Panc1 (cell line): Measurements from ENCODE around the gene XXYLT1. TPM values are rescaled to one million over a fixed set of nuclear protein-coding genes. Genes with fewer than 3 reads are reported as not detected.

Experiments
- ATAC-seq: fragments of 200-7000 bp; cut with Tn5 transposase; 2 replicates; pipeline ENCODE4 v1.9.1; 2020; ENCODE audit warnings: mild to moderate bottlenecking, moderate library complexity
- BruUV-seq: library from RNA; stranded (reverse); fragments of 400-500 nt; replicated peaks from 2 replicates; lab custom pipeline; 2021; lab: Mats Ljungman, UMichigan
- CTCF ChIA-PET: fragments of 300-600 bp; sonication (Branson Sonifier 250); formaldehyde crosslinking; loops from one replicate; lab custom pipeline; 2022; ENCODE audit warnings: antibody characterized with exemption; lab: Charles Lee
- POLR2A ChIA-PET: fragments of 300-600 bp; sonication (Branson Sonifier 250); formaldehyde crosslinking; loops from one replicate; lab custom pipeline; 2022; ENCODE audit warnings: antibody characterized with exemption; lab: Charles Lee
- DNase-seq: peaks from one replicate; pipeline ENCODE4 v3.0.0-alpha.2; 2010; ENCODE audit warnings: low read depth, low spot score
- H3K27ac ChIP-seq: 2 replicates; pipeline ENCODE4 v1.5.1; 2011; ENCODE audit warnings: mild to moderate bottlenecking, low read length, inconsistent platforms
- H3K27me3 ChIP-seq: fragments of 200-500 bp; sonication (Bioruptor generic); 2 replicates; pipeline ENCODE4 v1.6.0; 2014; ENCODE audit warnings: low read length, inconsistent platforms; ENCODE audit not compliant: control insufficient read depth, insufficient read depth
- H3K36me3 ChIP-seq: fragments of 200-500 bp; sonication (Bioruptor generic); 2 replicates; pipeline ENCODE4 v1.5.1; 2014; ENCODE audit warnings: inconsistent platforms, mild to moderate bottlenecking, low read length, moderate library complexity; ENCODE audit not compliant: control insufficient read depth, insufficient read depth
- H3K4me1 ChIP-seq: 2 replicates; pipeline ENCODE4 v1.5.1; 2011; ENCODE audit warnings: inconsistent platforms, mild to moderate bottlenecking, low read length, moderate library complexity; ENCODE audit not compliant: control insufficient read depth, insufficient read depth
- H3K4me3 ChIP-seq, 2 experiments: 2 replicates each; pipeline ENCODE4 v1.5.1; 2011 to 2012; ENCODE audit warnings: low read depth in 2 of 2, low read length in 2 of 2, mild to moderate bottlenecking in 2 of 2, inconsistent platforms in 1 of 2, moderate library complexity in 1 of 2
- H3K9me3 ChIP-seq: fragments of 200-500 bp; sonication (Bioruptor generic); 2 replicates; pipeline ENCODE4 v1.5.1; 2014; ENCODE audit warnings: low read depth, mild to moderate bottlenecking, inconsistent platforms, low read length, moderate library complexity; ENCODE audit not compliant: control insufficient read depth, insufficient read depth
- CTCF ChIP-seq: fragments of 450-650 bp; IDR thresholded peaks from 2 replicates; pipeline ENCODE4 v1.5.1; 2017; ENCODE audit warnings: mild to moderate bottlenecking
- POLR2AphosphoS5 ChIP-seq: IDR thresholded peaks from 2 replicates; pipeline ENCODE4 v1.6.1; 2012; ENCODE audit warnings: mild to moderate bottlenecking, low read depth, low read length, moderate library complexity
- REST ChIP-seq, 2 experiments: IDR thresholded peaks; 2 replicates each; pipeline ENCODE4 v1.6.1; 2011 to 2012; ENCODE audit warnings: low read depth in 2 of 2, control low read depth in 1 of 2, low read length in 1 of 2, mild to moderate bottlenecking in 1 of 2, moderate library complexity in 1 of 2; ENCODE audit not compliant: insufficient read depth in 1 of 2
- SIN3A ChIP-seq: IDR thresholded peaks from 2 replicates; pipeline ENCODE4 v1.6.1; 2012; ENCODE audit warnings: low read depth, mild to moderate bottlenecking, low read length, moderate library complexity, borderline replicate concordance; ENCODE audit not compliant: insufficient read depth
- TCF7L2 ChIP-seq: IDR thresholded peaks from 2 replicates; pipeline ENCODE4 v1.6.1; 2011; ENCODE audit warnings: mild to moderate bottlenecking, low read depth, low read length, inconsistent platforms
- in situ Hi-C: cut with HindIII; loops from 2 replicates; pipeline ENCODE4 v1.10.0; 2016; ENCODE audit warnings: low sequenced_read_pairs, low pct_unique_long_range_greater_than_20kb
- intact Hi-C: fragments of 100-400 bp; cut with micrococcal nuclease; formaldehyde crosslinking; loops from one replicate; pipeline ENCODE4 v1.10.0; 2022; ENCODE audit not compliant: unreplicated experiment
- total RNA-seq: library from RNA; stranded (reverse); gene quantifications from one replicate; pipeline ENCODE4 v1.2.1, GENCODE V29; 2021; ENCODE audit not compliant: unreplicated experiment

Gene XXYLT1
- total RNA-seq, 1 experiment from 2014 or later: 26.0 TPM

- Histone ChIP-seq H3K36me3 (no peaks in the 10 kb centered on the region), H3K27me3 (no peaks in the 10 kb centered on the region), H3K4me3 (no peak overlapping the region), H3K27ac (no peak overlapping the region; the same call in 1 of the 2 replicates), H3K9me3 (no peaks in the 10 kb centered on the region), H3K4me1 (peaks cover 24% of the 10 kb centered on the region)
- in situ Hi-C loops: no loop called here
- CTCF ChIA-PET: no interaction called here
- no TSS peak for BruUV-seq
- POLR2A ChIA-PET: no interaction called here
- DNase-seq (no peak), ATAC-seq (no peak)
- intact Hi-C loops: no loop called here
- TF ChIP-seq POLR2AphosphoS5 (no peak), SIN3A (no peak), CTCF (no peak), REST (IDR thresholded peaks at IDR 0.05; ENCODE audit: insufficient read depth in 1 of 2, low read depth in 2 of 2, low read length in 1 of 2) (no peak), TCF7L2 (no peak)
Measured at GRCh38 chr3:195044411-195044810, 226.5 kb downstream of the XXYLT1 start.

GRCh38 chr3:195043607-195044339, 227.2 kb downstream of the XXYLT1 start:
- TF ChIP-seq CTCF (no peak), REST (IDR thresholded peaks at IDR 0.05; ENCODE audit: insufficient read depth in 1 of 2, low read depth in 2 of 2, low read length in 1 of 2) (no peak), POLR2AphosphoS5 (no peak), TCF7L2 (no peak), SIN3A (no peak)
- H3K4me1 ChIP-seq: peaks cover 28% of the 10 kb centered on the region
- ChIA-PET CTCF (no interaction called here), POLR2A (no interaction called here)
- in situ Hi-C loops: no loop called here
- H3K27ac ChIP-seq: no peak overlapping the region; the same call in 1 of the 2 replicates
- no peaks in the 10 kb centered on the region for H3K36me3 ChIP-seq
- ATAC-seq (no peak), DNase-seq (no peak)
- H3K27me3 ChIP-seq: no peaks in the 10 kb centered on the region
- H3K9me3 ChIP-seq: no peaks in the 10 kb centered on the region
- BruUV-seq: no TSS peak
- H3K4me3 ChIP-seq: no peak overlapping the region
- intact Hi-C loops: no loop called here
